SHP77 treated with DMSO at 0.1 percent for 48 hours (cell line): ENCODE results near the gene RFC4.

Source experiments
- DNase-seq: peaks from one replicate; lab custom pipeline; 2025; lab: John Stamatoyannopoulos, UW

Gene RFC4

GRCh38 chr3:186750316-186750715 is 56.0 kb downstream of the RFC4 start:
- DNase-seq = no peak

- DNase-seq = no peak
These were observed 60.3 kb downstream of the RFC4 start for GRCh38 chr3:186746008-186746407.

- no peak for DNase-seq
These were observed 62.6 kb downstream of the RFC4 start for GRCh38 chr3:186743666-186744065.

DNA sequence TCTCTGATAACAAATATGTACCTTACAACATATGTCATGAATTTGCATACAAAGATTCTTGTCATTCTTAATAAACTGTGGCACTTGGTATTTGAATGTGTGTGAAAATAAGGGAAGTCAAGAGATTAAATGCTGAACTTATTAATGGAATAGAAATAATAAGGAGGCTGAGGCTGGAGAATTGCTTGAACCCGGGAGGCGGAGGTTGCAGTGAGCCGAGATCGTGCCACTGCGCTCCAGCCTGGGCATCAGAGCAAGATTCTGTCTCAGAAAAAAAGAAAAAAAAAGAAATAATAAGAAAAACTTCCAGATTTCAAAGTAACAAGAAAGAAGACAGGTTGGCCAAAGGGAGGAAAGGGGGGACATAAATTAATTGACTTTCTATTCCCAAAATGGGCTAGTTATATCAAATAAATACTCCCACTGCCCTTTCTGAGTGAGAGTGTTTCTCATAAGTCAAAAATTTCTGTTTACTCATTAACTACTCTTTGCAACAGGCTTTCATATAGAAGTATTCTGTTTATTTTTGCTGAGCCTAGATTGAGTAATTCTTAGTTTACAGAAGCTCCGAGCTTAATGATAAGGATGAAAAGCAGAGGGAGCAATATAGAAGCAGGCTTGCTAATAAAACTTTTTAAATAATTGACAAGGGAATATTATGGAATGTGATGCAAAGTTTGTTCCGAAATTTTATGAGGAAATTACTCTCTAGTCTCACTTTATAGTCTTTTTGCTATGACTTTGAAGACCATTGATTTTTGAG is 63.5 kb downstream of the RFC4 start:
- no peak for DNase-seq
